PC-9 (cell line): Measurements from ENCODE around the gene CCDC182.

Source experiments
- CTCF ChIP-seq: fragments of 200-600 bp; sonication (generic); conservative IDR thresholded peaks from 2 replicates; pipeline ENCODE4 v1.6.1; 2017; ENCODE audit warnings: mixed run types, antibody characterized with exemption, mild to moderate bottlenecking, moderate library complexity
- EZH2 ChIP-seq: fragments of 200-600 bp; sonication (generic); IDR thresholded peaks from 2 replicates; pipeline ENCODE4 v1.8.0; 2017; ENCODE audit warnings: antibody characterized with exemption, low read depth

DNA sequence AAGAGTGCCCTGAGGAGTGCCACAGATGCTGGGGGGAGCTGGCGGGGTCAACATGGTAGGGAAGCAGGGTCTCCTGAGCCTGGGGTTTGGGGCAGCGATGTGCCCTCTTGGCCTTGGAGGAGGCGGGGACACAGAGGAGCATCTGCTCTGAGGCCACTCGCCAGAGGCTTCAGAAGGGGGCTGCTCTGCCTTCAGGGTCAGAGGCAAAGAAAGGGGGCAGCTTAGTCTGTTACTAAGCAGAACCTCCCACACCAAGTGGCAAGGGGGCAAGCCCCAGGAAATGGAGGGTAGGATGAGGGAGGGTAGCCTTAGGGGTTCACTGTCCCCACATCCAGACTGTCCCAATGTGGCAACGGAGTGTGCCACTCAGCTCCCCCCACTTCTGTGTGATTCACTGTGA lies 18.3 kb downstream of the CCDC182 start:
- no peak for TF ChIP-seq CTCF
- TF ChIP-seq EZH2 = no peak
